ENCODE results near the gene ITGBL1. TPM values are rescaled to one million over a fixed set of nuclear protein-coding genes. Genes with fewer than 3 reads are reported as not detected.

The ITGBL1 gene
- total RNA-seq, 1 donor from 2014 or later, result 9.5 TPM

- Histone ChIP-seq H3K27ac (no peak overlapping the region), H3K4me3 (no peak overlapping the region), H3K9me3 (no peaks in the 10 kb centered on the region), H3K36me3 (no peaks in the 10 kb centered on the region), H3K27me3 (ENCODE audit: low read depth) (no peaks in the 10 kb centered on the region), H3K4me1 (no peaks in the 10 kb centered on the region)
- intact Hi-C loops (cut with DNase I), result no loop called here
- ATAC-seq, result no peak
- DNase-seq, result no peak
- TF ChIP-seq, protein P1, sequence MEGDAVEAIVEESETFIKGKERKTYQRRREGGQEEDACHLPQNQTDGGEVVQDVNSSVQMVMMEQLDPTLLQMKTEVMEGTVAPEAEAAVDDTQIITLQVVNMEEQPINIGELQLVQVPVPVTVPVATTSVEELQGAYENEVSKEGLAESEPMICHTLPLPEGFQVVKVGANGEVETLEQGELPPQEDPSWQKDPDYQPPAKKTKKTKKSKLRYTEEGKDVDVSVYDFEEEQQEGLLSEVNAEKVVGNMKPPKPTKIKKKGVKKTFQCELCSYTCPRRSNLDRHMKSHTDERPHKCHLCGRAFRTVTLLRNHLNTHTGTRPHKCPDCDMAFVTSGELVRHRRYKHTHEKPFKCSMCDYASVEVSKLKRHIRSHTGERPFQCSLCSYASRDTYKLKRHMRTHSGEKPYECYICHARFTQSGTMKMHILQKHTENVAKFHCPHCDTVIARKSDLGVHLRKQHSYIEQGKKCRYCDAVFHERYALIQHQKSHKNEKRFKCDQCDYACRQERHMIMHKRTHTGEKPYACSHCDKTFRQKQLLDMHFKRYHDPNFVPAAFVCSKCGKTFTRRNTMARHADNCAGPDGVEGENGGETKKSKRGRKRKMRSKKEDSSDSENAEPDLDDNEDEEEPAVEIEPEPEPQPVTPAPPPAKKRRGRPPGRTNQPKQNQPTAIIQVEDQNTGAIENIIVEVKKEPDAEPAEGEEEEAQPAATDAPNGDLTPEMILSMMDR (IDR thresholded peaks at IDR 0.05), result no peak
These were observed 68.9 kb downstream of the ITGBL1 start for GRCh38 chr13:101521371-101521770.

DNA sequence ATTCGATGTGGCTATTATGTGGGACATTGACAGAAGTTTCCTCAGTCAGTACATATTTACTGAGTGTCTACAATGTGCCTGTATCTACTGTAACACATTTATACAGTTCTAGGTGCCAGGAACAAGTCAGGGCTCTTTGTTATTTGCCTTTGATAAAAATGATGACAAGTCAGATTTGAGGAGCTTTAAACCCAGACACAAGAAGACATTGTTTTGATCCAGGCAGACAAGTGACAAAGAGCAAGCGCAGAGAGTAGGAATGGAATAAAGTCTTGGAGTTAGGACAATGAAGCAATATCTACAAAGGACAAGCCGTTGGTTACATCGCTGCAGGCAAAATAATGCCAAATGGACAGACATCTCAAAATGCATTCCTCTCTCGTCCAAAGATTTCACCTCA, 70.1 kb downstream of the ITGBL1 start:
- Histone ChIP-seq H3K27me3 (ENCODE audit: low read depth) (no peaks in the 10 kb centered on the region), H3K27ac (no peak overlapping the region), H3K9me3 (no peaks in the 10 kb centered on the region), H3K4me1 (no peaks in the 10 kb centered on the region), H3K4me3 (no peak overlapping the region), H3K36me3 (no peaks in the 10 kb centered on the region)
- no peak for DNase-seq
- intact Hi-C loops (cut with DNase I), result no loop called here
- ATAC-seq, result no peak
- TF ChIP-seq, protein P1 (IDR thresholded peaks at IDR 0.05), result no peak

GRCh38 chr13:101523154-101524131, 71.0 kb downstream of the ITGBL1 start:
- intact Hi-C loops (cut with DNase I), result no loop called here
- TF ChIP-seq, protein P1 (IDR thresholded peaks at IDR 0.05), result no peak
- DNase-seq (no peak), ATAC-seq (no peak)
- Histone ChIP-seq H3K36me3 (no peaks in the 10 kb centered on the region), H3K4me1 (no peaks in the 10 kb centered on the region), H3K9me3 (no peaks in the 10 kb centered on the region), H3K27ac (no peak overlapping the region), H3K27me3 (ENCODE audit: low read depth) (no peaks in the 10 kb centered on the region), H3K4me3 (no peak overlapping the region)

DNA sequence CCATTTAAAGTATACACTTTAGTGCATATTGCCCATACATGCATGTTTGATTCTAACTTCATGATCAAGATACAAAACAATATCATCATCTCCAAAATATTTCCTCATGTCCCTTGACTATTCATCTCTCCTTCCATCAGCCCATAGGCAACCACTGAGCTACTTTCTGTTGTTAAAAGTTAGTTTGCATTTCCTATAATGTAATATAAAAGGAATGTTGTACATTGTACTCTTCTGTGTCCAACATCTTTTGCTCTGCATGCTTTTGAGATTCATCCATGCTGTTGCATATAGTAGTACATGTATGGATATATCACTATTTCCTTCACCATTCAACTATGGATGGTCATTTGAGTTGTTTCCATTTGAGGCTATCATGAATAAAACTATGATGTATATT, 74.7 kb downstream of the ITGBL1 start:
- intact Hi-C loops (cut with DNase I), result no loop called here
- DNase-seq (no peak), ATAC-seq (no peak)
- TF ChIP-seq, protein P1 (IDR thresholded peaks at IDR 0.05), result no peak
- Histone ChIP-seq H3K4me3 (no peak overlapping the region), H3K27me3 (ENCODE audit: low read depth) (no peaks in the 10 kb centered on the region), H3K27ac (no peak overlapping the region), H3K36me3 (no peaks in the 10 kb centered on the region), H3K9me3 (no peaks in the 10 kb centered on the region), H3K4me1 (no peaks in the 10 kb centered on the region)

DNA sequence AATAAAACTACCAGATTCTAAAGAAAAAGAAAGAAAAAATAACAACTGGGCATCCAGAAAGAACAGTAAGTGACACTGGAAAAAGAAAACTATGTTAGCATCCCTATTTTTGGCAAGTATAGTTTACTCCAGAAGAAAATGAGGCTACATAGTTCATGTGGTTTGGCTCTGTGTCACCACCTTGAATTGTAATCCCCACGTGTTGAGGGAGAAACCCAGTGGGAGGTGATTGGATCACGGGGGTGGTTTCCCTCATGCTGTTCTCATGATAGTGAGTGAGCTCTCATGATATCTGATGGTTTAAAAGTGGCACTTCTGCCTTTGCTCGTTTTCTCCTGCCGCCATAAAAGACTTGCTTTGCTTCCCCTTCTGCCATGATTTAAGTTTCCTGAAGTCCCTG, 76.9 kb downstream of the ITGBL1 start:
- Histone ChIP-seq H3K27ac (no peak overlapping the region), H3K4me3 (no peak overlapping the region), H3K4me1 (no peaks in the 10 kb centered on the region), H3K36me3 (no peaks in the 10 kb centered on the region), H3K9me3 (no peaks in the 10 kb centered on the region), H3K27me3 (ENCODE audit: low read depth) (no peaks in the 10 kb centered on the region)
- DNase-seq, result no peak
- no peak for ATAC-seq
- intact Hi-C loops (cut with DNase I), result no loop called here
- TF ChIP-seq, protein P1 (IDR thresholded peaks at IDR 0.05), result no peak
